HEK293 (cell line): Measurements from ENCODE around the gene UBE2Q2.

Experiments
- CTCF ChIP-seq: fragments of 450-650 bp; formaldehyde crosslinking; IDR thresholded peaks from 2 replicates; pipeline ENCODE4 v1.5.1; 2016; ENCODE audit warnings: missing biosample characterization, missing genetic modification characterization
- YY1 ChIP-seq: fragments of 450-650 bp; formaldehyde crosslinking; IDR thresholded peaks from 2 replicates; pipeline ENCODE4 v1.5.1; 2018; ENCODE audit warnings: missing biosample characterization, missing genetic modification characterization
- ZBTB8A ChIP-seq: fragments of 450-650 bp; formaldehyde crosslinking; IDR thresholded peaks from 2 replicates; pipeline ENCODE4 v1.5.1; 2016; ENCODE audit warnings: missing biosample characterization, missing genetic modification characterization
- ZNF148 ChIP-seq: fragments of 450-650 bp; formaldehyde crosslinking; IDR thresholded peaks from 2 replicates; pipeline ENCODE4 v1.5.0; 2017; ENCODE audit warnings: missing biosample characterization, missing genetic modification characterization, borderline replicate concordance
- ZNF239 ChIP-seq: fragments of 450-650 bp; formaldehyde crosslinking; IDR thresholded peaks from 2 replicates; pipeline ENCODE4 v1.5.1; 2016; ENCODE audit warnings: missing biosample characterization, missing genetic modification characterization
- ZNF324 ChIP-seq: fragments of 450-650 bp; formaldehyde crosslinking; IDR thresholded peaks from 2 replicates; pipeline ENCODE4 v1.5.1; 2016; ENCODE audit warnings: missing biosample characterization, missing genetic modification characterization
- ZNF629 ChIP-seq: fragments of 450-650 bp; formaldehyde crosslinking; IDR thresholded peaks from 2 replicates; pipeline ENCODE4 v1.5.1; 2017; ENCODE audit warnings: missing biosample characterization, missing genetic modification characterization
- ZNF777 ChIP-seq: fragments of 450-650 bp; formaldehyde crosslinking; IDR thresholded peaks from 2 replicates; pipeline ENCODE4 v1.5.1; 2017; ENCODE audit warnings: missing biosample characterization, missing genetic modification characterization, borderline replicate concordance

- TF ChIP-seq CTCF (no peak), ZNF148 (tag by site-specific recombination) (no peak), ZNF239 (tag by site-specific recombination) (no peak), ZNF777 (no peak), ZBTB8A (tag by site-specific recombination) (no peak), YY1 (tag by site-specific recombination) (no peak), ZNF324 (no peak), ZNF629 (tag by site-specific recombination) (no peak)
These were observed 18.6 kb downstream of the UBE2Q2 start for GRCh38 chr15:75861750-75862402.
